D721Med (cell line): ENCODE results near the gene C10orf105.

Experiments used
- DNase-seq: peaks from one replicate; pipeline ENCODE4 v3.0.0; 2011; ENCODE audit warnings: low spot score; ENCODE audit not compliant: insufficient read length
- FAIRE-seq: peaks from 2 replicates; lab custom pipeline; 2011; peaks lifted over from hg19 to GRCh38; lab: Jason Lieb, UNC
- TF ChIP-seq, protein P1 (sequence below): IDR thresholded peaks from 2 replicates; pipeline ENCODE4 v1.5.1; 2012; ENCODE audit warnings: mild to moderate bottlenecking, control low read depth; ENCODE audit not compliant: insufficient read depth; ENCODE audit errors: missing control alignments

C10orf105 gene

DNA sequence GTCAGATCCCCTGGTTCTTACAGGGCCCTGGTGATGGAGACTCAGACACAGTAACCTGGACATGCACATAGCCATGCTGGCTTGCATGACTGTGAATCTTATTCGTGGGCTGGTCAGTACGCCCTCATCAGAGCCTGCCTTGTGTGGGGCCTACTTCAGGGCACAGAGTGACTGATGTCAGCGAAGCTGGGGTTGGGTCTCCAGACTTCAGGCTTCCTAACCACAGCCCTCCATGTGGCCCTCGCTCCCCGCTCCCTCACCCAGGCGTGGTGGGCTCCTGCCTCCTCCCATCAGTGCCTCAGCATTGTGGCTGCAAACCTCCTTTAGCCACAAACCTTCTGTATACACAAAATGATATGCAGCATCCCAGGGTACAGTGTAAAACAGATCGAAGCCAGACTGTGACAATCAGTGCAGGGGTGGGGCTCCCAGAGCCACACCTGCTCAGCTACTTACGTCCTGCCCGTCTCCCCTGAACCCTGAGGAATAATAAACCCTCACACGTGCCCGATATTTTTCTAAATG, 7.1 kb upstream of the C10orf105 start:
- TF ChIP-seq, protein P1, sequence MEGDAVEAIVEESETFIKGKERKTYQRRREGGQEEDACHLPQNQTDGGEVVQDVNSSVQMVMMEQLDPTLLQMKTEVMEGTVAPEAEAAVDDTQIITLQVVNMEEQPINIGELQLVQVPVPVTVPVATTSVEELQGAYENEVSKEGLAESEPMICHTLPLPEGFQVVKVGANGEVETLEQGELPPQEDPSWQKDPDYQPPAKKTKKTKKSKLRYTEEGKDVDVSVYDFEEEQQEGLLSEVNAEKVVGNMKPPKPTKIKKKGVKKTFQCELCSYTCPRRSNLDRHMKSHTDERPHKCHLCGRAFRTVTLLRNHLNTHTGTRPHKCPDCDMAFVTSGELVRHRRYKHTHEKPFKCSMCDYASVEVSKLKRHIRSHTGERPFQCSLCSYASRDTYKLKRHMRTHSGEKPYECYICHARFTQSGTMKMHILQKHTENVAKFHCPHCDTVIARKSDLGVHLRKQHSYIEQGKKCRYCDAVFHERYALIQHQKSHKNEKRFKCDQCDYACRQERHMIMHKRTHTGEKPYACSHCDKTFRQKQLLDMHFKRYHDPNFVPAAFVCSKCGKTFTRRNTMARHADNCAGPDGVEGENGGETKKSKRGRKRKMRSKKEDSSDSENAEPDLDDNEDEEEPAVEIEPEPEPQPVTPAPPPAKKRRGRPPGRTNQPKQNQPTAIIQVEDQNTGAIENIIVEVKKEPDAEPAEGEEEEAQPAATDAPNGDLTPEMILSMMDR = no peak
- no peak for FAIRE-seq

DNA sequence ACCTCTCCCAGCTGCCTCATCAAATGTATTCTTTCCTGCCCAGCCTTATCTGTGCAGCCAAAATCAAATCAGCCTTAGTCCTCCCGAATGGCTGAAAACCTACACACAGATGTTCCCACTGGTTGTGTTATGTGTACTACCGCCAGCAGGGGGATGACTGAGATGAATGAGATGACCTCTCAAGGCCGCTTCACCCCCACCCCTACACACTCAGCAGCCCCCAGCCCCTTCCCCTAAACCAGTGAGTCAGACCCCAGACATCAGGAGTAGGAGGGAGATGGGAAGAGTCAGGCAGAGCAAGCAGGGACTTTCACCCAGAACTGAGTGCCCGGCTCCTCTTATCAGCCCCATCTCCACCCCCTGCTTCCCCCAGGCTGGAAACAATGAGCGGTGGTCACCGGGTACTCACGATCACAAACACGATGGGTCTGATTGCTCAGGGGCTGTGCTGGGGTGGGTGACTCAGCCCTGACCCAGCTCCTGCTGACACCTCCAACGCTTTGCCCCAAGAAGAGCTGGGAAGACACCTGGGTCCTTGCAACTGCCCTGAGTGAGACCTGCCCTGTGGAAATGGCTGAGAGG, 6.5 kb upstream of the C10orf105 start:
- DNase-seq (no peak), FAIRE-seq (no peak)
- TF ChIP-seq, protein P1 = no peak

More for the DNA sequence above, 7.1 kb upstream of the C10orf105 start:
- DNase-seq = no peak

DNA sequence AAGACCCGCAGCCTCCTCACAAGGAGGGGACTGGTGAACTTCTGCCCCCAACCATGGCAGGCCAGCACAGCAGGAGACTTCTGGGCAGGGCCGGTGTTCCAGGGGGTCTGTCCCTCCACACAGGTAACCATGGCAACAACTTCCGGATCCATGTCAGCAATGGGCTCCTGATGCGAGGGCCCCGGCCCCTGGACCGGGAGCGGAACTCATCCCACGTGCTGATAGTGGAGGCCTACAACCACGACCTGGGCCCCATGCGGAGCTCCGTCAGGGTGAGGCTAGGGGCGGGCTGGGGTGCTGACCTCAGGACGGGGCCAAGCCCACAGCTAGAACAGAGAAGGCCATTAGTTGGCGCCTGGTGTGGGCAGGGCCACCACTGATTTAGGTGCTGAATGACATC, 5.7 kb upstream of the C10orf105 start:
- DNase-seq = no peak
- TF ChIP-seq, protein P1 = no peak
- no peak for FAIRE-seq

DNA sequence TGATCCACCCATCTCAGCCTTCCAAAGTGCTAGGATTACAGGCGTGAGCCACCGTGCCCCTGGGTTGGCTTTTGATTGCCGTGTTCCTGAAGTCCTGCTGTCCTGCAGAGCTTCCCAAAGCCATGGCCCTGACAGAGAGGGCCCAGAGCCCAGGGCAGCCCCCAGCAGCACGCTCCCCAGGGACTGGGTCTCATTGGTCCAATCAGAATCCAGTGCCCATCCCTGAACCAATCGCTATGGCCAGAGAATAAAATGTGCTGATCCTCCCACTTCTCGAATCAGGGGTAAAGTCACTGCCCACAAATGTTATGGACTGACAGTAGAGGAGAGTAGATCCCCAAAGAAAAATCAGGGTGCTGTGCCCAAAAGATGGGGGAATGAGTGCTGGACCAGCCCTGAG, 5.0 kb upstream of the C10orf105 start:
- DNase-seq = no peak
- FAIRE-seq = no peak
- TF ChIP-seq, protein P1 = no peak

DNA sequence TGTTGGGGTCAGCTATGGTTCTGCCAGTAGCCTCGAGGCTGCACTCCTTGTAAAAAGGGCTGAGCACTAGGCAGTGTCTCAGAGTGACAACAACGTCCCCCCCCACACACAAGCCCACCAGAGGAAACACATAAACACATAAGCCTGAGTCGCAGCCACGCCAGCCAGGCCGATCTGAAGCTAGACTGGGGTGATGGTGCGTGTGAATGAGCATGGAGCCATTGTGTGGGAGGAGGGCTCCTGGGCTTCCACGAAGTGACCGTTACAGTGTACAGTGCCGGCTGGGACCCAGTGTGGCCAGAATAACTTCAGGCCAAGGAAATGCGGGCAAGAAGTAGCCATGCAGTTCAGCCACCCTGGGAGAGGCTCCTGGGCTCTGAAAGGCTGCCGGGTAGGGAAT, 3.7 kb upstream of the C10orf105 start:
- TF ChIP-seq, protein P1 = no peak
- DNase-seq (no peak), FAIRE-seq (no peak)

DNA sequence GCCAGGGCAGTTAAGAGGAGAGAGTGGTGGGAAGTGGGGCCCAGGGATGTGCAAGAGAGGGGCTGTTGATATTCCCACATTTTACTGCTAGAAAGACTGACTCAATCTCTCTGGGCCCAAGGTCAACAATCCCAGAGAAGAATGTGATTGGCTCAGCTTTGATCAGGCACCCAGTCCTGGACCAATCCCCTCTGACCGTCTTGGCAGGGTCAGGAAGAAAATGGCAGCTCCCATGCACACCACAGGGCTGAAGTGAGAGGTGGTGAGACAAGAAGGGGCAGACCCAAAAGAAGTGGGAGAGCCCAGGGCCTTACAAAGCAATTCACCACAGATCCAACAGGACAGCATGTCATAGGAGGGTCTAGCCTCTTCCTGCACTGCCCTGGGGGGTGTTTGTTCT, 3.3 kb upstream of the C10orf105 start:
- TF ChIP-seq, protein P1 = no peak
- DNase-seq (no peak), FAIRE-seq (no peak)

DNA sequence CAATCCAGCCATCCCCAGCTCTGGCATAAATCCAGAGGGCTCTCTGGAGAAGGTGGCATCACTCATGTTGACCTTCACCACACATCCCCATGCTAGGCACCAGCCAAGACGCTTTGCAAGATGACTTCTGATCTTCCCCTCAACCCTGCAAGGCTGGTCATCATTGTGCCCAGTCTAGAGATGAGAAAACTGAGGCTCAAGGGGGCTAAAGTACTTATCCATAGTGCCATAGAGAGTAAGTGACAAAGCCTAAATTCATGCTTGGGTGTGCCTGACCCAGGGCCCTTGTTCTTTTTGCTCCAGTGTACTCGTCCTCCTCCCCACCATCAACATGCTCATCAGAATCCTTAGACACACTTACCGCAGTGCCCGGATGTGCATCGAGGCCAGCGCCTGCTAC, 1.7 kb upstream of the C10orf105 start:
- DNase-seq = no peak
- TF ChIP-seq, protein P1 = no peak
- FAIRE-seq = no peak
